K562 (cell line): ENCODE data around the gene PPP1R15A. TPM values are rescaled to one million over a fixed set of nuclear protein-coding genes. Genes with fewer than 3 reads are reported as not detected.
A peak's percentile ranks its signal among the peaks of the same experiment; 100 is the strongest.

Source experiments
- ATAC-seq: fragments of 200-7000 bp; cut with Tn5 transposase; 3 replicates; pipeline ENCODE4 v1.9.1; 2020; ENCODE audit warnings: moderate library complexity
- BruUV-seq: library from RNA; stranded (reverse); fragments of 400-500 nt; replicated peaks from 2 replicates; lab custom pipeline; 2021; lab: Mats Ljungman, UMichigan
- CTCF ChIA-PET: fragments of 300-600 bp; formaldehyde crosslinking; extraction: SDS; loops from one replicate; lab custom pipeline; 2021; ENCODE audit warnings: low intra/inter-chr PET ratio; lab: Yijun Ruan, JAX
- POLR2A ChIA-PET: fragments of 300-600, 350-650 bp; sonication (Branson Sonifier 250); formaldehyde crosslinking; extraction: SDS; loops from one replicate; lab custom pipeline; 2021; ENCODE audit warnings: antibody characterized with exemption, inconsistent platforms; lab: Yijun Ruan, JAX
- DNase-seq, 4 experiments: peaks; one replicate each; pipeline versions ENCODE4 v3.0.0 to v3.0.0-alpha.2; 2011 to 2018; ENCODE audit warnings: low spot score in 3 of 4, mixed read lengths in 3 of 4; ENCODE audit errors: extremely low read depth in 1 of 4
- FAIRE-seq: peaks from 2 replicates; lab custom pipeline; 2011; peaks lifted over from hg19 to GRCh38; lab: Jason Lieb, UNC
- H2AFZ ChIP-seq: 2 replicates; pipeline ENCODE4 v1.6.0; 2011; ENCODE audit warnings: low read depth, low read length, control low read depth, inconsistent platforms
- H3K27ac ChIP-seq: fragments of 200-600 bp; 3 replicates; pipeline ENCODE4 v1.8.0; 2011; ENCODE audit warnings: low read depth, mild to moderate bottlenecking, control low read depth, inconsistent platforms, low read length, moderate library complexity, mixed read lengths; ENCODE audit errors: extremely low read depth
- H3K27me3 ChIP-seq, 2 experiments: fragments of 300-600 bp in 1 of 2; 2 replicates in 1 of 2; 3 replicates in 1 of 2; pipeline versions ENCODE4 v1.6.0 to v1.8.0; 2011; ENCODE audit warnings: inconsistent platforms in 2 of 2, low read length in 2 of 2, mild to moderate bottlenecking in 1 of 2, mixed read lengths in 1 of 2, moderate library complexity in 1 of 2; ENCODE audit not compliant: control insufficient read depth in 2 of 2, insufficient read depth in 2 of 2
- H3K36me3 ChIP-seq: fragments of 300-600 bp; 3 replicates; pipeline ENCODE4 v1.8.0; 2011; ENCODE audit warnings: mild to moderate bottlenecking, low read length, inconsistent platforms; ENCODE audit not compliant: control insufficient read depth, insufficient read depth
- H3K4me1 ChIP-seq, 2 experiments: fragments of 200-600 bp in 1 of 2; replicated peaks in 1 of 2; 2 replicates in 1 of 2; 3 replicates in 1 of 2; pipeline versions ENCODE4 v1.5.1 to v1.8.0; 2011; ENCODE audit warnings: inconsistent platforms in 2 of 2, low read length in 2 of 2, mild to moderate bottlenecking in 1 of 2, mixed read lengths in 1 of 2, moderate library complexity in 1 of 2; ENCODE audit not compliant: control insufficient read depth in 2 of 2, insufficient read depth in 2 of 2
- H3K4me2 ChIP-seq: 2 replicates; pipeline ENCODE4 v1.6.1; 2011; ENCODE audit warnings: low read length, control low read depth, inconsistent platforms, mixed read lengths; ENCODE audit not compliant: insufficient read depth
- H3K4me3 ChIP-seq: fragments of 200-600 bp; sonication (generic), shearing (Covaris generic); 2 replicates; pipeline ENCODE4 v1.5.1; 2016; ENCODE audit warnings: control low read depth, inconsistent platforms
- H3K79me2 ChIP-seq: fragments of 200-600 bp; 3 replicates; pipeline ENCODE4 v1.8.0; 2011; ENCODE audit warnings: low read length, inconsistent platforms; ENCODE audit not compliant: control insufficient read depth, insufficient read depth
- H3K9ac ChIP-seq, 2 experiments: 2 replicates each; pipeline versions ENCODE4 v1.6.0 to v1.6.1; 2011; ENCODE audit warnings: low read depth in 2 of 2, low read length in 2 of 2, control low read depth in 1 of 2, inconsistent platforms in 1 of 2, mild to moderate bottlenecking in 1 of 2, mixed read lengths in 1 of 2; ENCODE audit not compliant: insufficient read depth in 1 of 2
- H3K9me1 ChIP-seq: one replicate; pipeline ENCODE4 v1.6.0; 2011; ENCODE audit warnings: inconsistent platforms, mild to moderate bottlenecking, low read length, moderate library complexity; ENCODE audit not compliant: control insufficient read depth, insufficient read depth
- H3K9me3 ChIP-seq: replicated peaks from 2 replicates; pipeline ENCODE4 v1.5.1; 2011; ENCODE audit warnings: low read depth, low read length, inconsistent platforms; ENCODE audit not compliant: control insufficient read depth, insufficient read depth
- H4K20me1 ChIP-seq: replicated peaks from 2 replicates; pipeline ENCODE4 v1.6.1; 2011; ENCODE audit warnings: low read length, inconsistent platforms, mixed read lengths; ENCODE audit not compliant: control insufficient read depth, insufficient read depth
- CBFA2T3 ChIP-seq: fragments of 450-650 bp; IDR thresholded peaks from 2 replicates; pipeline ENCODE4 v1.6.1; 2017
- FOSL1 ChIP-seq: fragments of 200-800 bp; sonication (Bioruptor generic); conservative IDR thresholded peaks from 2 replicates; pipeline ENCODE4 v1.6.1; 2016; ENCODE audit warnings: missing genetic modification characterization, missing compliant biosample characterization
- ZBTB7A ChIP-seq: IDR thresholded peaks from 2 replicates; pipeline ENCODE4 v1.6.1; 2011; ENCODE audit warnings: low read depth, mild to moderate bottlenecking, low read length, moderate library complexity, borderline replicate concordance; ENCODE audit not compliant: control insufficient read depth
- ZMIZ1 ChIP-seq, 2 experiments: fragments of 150-350 bp in 1 of 2; IDR thresholded peaks; 2 replicates each; pipeline ENCODE4 v1.6.1; 2012 to 2016; ENCODE audit warnings: low read depth in 2 of 2, low read length in 2 of 2, mild to moderate bottlenecking in 1 of 2, moderate library complexity in 1 of 2
- ZNF449 ChIP-seq: fragments of 250-450 bp; sonication (Bioruptor Pico); IDR thresholded peaks from 2 replicates; pipeline ENCODE4 v1.8.0; 2022; ENCODE audit warnings: moderate library complexity, mild to moderate bottlenecking, inconsistent platforms
- WGBS: fragments of 100-300 bp; shearing (Covaris generic); methylation state at CpG from one replicate; pipeline ENCODE4 v1.1.6; 2016; ENCODE audit warnings: low coverage, mixed read lengths; ENCODE audit not compliant: insufficient coverage; ENCODE audit errors: missing lambda C conversion rate; 5-methylcytosine and 5-hydroxymethylcytosine counted together
- in situ Hi-C: fragments of 300-500 bp; cut with MboI; formaldehyde crosslinking; loops from 4 replicates; pipeline ENCODE4 v1.15.0; 2018; ENCODE audit warnings: inconsistent platforms, mixed read lengths
- intact Hi-C: fragments of 100-400 bp; cut with micrococcal nuclease; formaldehyde crosslinking; loops from 2 replicates; pipeline ENCODE4 v1.14.2; 2022
- polyA plus RNA-seq, 8 experiments: library from polyadenylated mRNA; depleted of rRNA in 4 of 8; stranded (reverse) in 5 of 8; unstranded in 3 of 8; fragments of >200 nt; fragmentation: Nextera tagmentation in 2 of 8; fragmentation: Illumina TruSeq in 1 of 8; extraction: Ambion mirVana in 2 of 8; extraction: Trizol in 1 of 8; gene quantifications; 2 replicates each; pipeline versions ENCODE4 v1.2.1 to v1.2.3, GENCODE V29; 2011 to 2014; ENCODE audit warnings: inconsistent platforms in 1 of 8, missing spikeins in 1 of 8
- total RNA-seq, 7 experiments: library from RNA; depleted of rRNA in 6 of 7; stranded (reverse); fragments of >200 nt in 6 of 7; fragmentation: Illumina TruSeq in 2 of 7; extraction: Trizol in 2 of 7; gene quantifications; 2 replicates each; pipeline versions ENCODE4 v1.2.1 to v1.2.3, GENCODE V29; 2011 to 2021; ENCODE audit warnings: low replicate concordance in 1 of 7

Gene PPP1R15A
- total and polyA plus RNA-seq, 9 of the 15 experiments (the other 6 are each of a cell fraction or from before 2014, with no cell fraction given), result 0.42 to 73.7 (median 44.0) TPM

- Histone ChIP-seq H3K9ac (no peak overlapping the region), H3K27me3 (no peaks in the 10 kb centered on the region), H4K20me1 (no peaks in the 10 kb centered on the region), H3K4me3 (no peak overlapping the region), H3K4me2 (no peak overlapping the region), H3K9me1 (no peaks in the 10 kb centered on the region), H3K36me3 (peaks cover 83% of the 10 kb centered on the region), H3K4me1 (peaks cover 0 to 8% of the 10 kb centered on the region in 2 experiments; a peak in 3 of 5 replicates), H3K27ac (no peak overlapping the region), H2AFZ (no peak overlapping the region), H3K79me2 (no peaks in the 10 kb centered on the region), H3K9me3 (no peaks in the 10 kb centered on the region)
- ATAC-seq (no peak), DNase-seq (peak in 1 of 4 experiments; percentile 6), FAIRE-seq (no peak)
- ChIA-PET CTCF (no interaction called here), POLR2A (interaction anchor here (0.7 to 3.2 kb wide), 4 partner anchors 10 to 51 kb away, joined by 3 to 18 read pairs (median 4); partner anchors contain the start of genes NUCB1 and TULP2)
- in situ Hi-C loops, result no loop called here
- no peak for TF ChIP-seq ZNF449 (CRISPR knock-in tag)
- 0 out of 2 replicates have a peak, but pooled peaks have one; percentile 22 for TF ChIP-seq CBFA2T3
- peak; percentile 68 for TF ChIP-seq FOSL1
- TF ChIP-seq ZMIZ1 (IDR thresholded peaks at IDR 0.05; ENCODE audit: low read depth in 2 of 2, low read length in 2 of 2), result no peak
- peak; percentile 29; the same call in 1 of the 2 replicates for TF ChIP-seq ZBTB7A
- no TSS peak for BruUV-seq
- 88% methylated on average over 7 of the region's 8 CpGs for WGBS
- intact Hi-C loops, result no loop called here
Observed at GRCh38 chr19:48914181-48914580, 42.0 kb downstream of the PPP1R15A start.
